DND-41 (cell line): ENCODE measurements around the gene KDM6B.

ENCODE experiments used
- ATAC-seq: fragments of 200-7000 bp; cut with Tn5 transposase; 3 replicates; pipeline ENCODE4 v1.9.1; 2021; ENCODE audit warnings: low read depth; ENCODE audit not compliant: insufficient read depth
- DNase-seq: peaks from one replicate; pipeline ENCODE4 v3.0.0-alpha.2; 2020
- H2AFZ ChIP-seq: 2 replicates; pipeline ENCODE4 v1.6.0; 2012; ENCODE audit warnings: low read depth, low read length
- H3K27ac ChIP-seq: 2 replicates; pipeline ENCODE4 v1.5.1; 2012; ENCODE audit warnings: low read length, inconsistent platforms
- H3K27me3 ChIP-seq: fragments of 200-600 bp; sonication (generic); 2 replicates; pipeline ENCODE4 v1.6.0; 2012; ENCODE audit warnings: low read length, mild to moderate bottlenecking, inconsistent platforms; ENCODE audit not compliant: insufficient read depth, poor library complexity
- H3K36me3 ChIP-seq: 2 replicates; pipeline ENCODE4 v1.5.1; 2012; ENCODE audit warnings: low read length, inconsistent platforms; ENCODE audit not compliant: insufficient read depth
- H3K4me1 ChIP-seq: 2 replicates; pipeline ENCODE4 v1.5.1; 2012; ENCODE audit warnings: mild to moderate bottlenecking, low read length; ENCODE audit not compliant: insufficient read depth
- H3K4me2 ChIP-seq: 2 replicates; pipeline ENCODE4 v1.6.0; 2012; ENCODE audit warnings: mild to moderate bottlenecking, moderate library complexity, low read length, inconsistent platforms; ENCODE audit not compliant: insufficient read depth
- H3K4me3 ChIP-seq, 2 experiments: fragments of 200-600 bp in 1 of 2; shearing (Covaris generic) in 1 of 2; 2 replicates each; pipeline ENCODE4 v1.5.1; 2012 to 2016; ENCODE audit warnings: inconsistent platforms in 2 of 2, low read length in 2 of 2, mild to moderate bottlenecking in 2 of 2, low read depth in 1 of 2, moderate library complexity in 1 of 2
- H3K79me2 ChIP-seq: 2 replicates; pipeline ENCODE4 v1.6.0; 2012; ENCODE audit warnings: low read length, inconsistent platforms; ENCODE audit not compliant: insufficient read depth
- H3K9ac ChIP-seq: 2 replicates; pipeline ENCODE4 v1.6.0; 2012; ENCODE audit warnings: low read depth, mild to moderate bottlenecking, inconsistent platforms, low read length, moderate library complexity
- H3K9me3 ChIP-seq: 2 replicates; pipeline ENCODE4 v1.5.1; 2012; ENCODE audit warnings: low read length, moderate library complexity, mild to moderate bottlenecking, inconsistent platforms; ENCODE audit not compliant: insufficient read depth, severe bottlenecking
- H4K20me1 ChIP-seq: 2 replicates; pipeline ENCODE4 v1.6.0; 2012; ENCODE audit warnings: low read length; ENCODE audit not compliant: insufficient read depth
- EZH2 ChIP-seq: IDR thresholded peaks from 3 replicates; pipeline ENCODE4 v1.6.1; 2012; ENCODE audit warnings: borderline replicate concordance, low read depth, mild to moderate bottlenecking, moderate library complexity, low read length, inconsistent platforms; ENCODE audit not compliant: severe bottlenecking
- TF ChIP-seq, protein P1 (sequence below): IDR thresholded peaks from 2 replicates; pipeline ENCODE4 v1.5.1; 2012; ENCODE audit warnings: borderline replicate concordance, low read length, moderate library complexity, mild to moderate bottlenecking; ENCODE audit not compliant: poor library complexity, severe bottlenecking; ENCODE audit errors: extremely low read depth

Gene KDM6B

DNA sequence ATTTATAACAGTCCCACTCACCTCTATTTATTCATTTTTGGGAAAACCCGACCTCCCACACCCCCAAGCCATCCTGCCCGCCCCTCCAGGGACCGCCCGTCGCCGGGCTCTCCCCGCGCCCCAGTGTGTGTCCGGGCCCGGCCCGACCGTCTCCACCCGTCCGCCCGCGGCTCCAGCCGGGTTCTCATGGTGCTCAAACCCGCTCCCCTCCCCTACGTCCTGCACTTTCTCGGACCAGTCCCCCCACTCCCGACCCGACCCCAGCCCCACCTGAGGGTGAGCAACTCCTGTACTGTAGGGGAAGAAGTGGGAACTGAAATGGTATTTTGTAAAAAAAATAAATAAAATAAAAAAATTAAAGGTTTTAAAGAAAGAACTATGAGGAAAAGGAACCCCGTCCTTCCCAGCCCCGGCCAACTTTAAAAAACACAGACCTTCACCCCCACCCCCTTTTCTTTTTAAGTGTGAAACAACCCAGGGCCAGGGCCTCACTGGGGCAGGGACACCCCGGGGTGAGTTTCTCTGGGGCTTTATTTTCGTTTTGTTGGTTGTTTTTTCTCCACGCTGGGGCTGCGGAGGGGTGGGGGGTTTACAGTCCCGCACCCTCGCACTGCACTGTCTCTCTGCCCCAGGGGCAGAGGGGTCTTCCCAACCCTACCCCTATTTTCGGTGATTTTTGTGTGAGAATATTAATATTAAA is 20.2 kb downstream of the KDM6B start:
- Histone ChIP-seq H3K4me1 (peaks cover 47% of the 10 kb centered on the region), H3K9ac (no peak overlapping the region), H4K20me1 (peaks cover 9% of the 10 kb centered on the region; the same call in 1 of the 2 replicates), H2AFZ (no peak overlapping the region), H3K36me3 (peaks cover 38% of the 10 kb centered on the region), H3K4me2 (no peak overlapping the region), H3K79me2 (peaks cover 32% of the 10 kb centered on the region), H3K27ac (no peak overlapping the region), H3K4me3 (no peak overlapping the region), H3K9me3 (no peaks in the 10 kb centered on the region), H3K27me3 (no peaks in the 10 kb centered on the region)
- TF ChIP-seq, protein P1, sequence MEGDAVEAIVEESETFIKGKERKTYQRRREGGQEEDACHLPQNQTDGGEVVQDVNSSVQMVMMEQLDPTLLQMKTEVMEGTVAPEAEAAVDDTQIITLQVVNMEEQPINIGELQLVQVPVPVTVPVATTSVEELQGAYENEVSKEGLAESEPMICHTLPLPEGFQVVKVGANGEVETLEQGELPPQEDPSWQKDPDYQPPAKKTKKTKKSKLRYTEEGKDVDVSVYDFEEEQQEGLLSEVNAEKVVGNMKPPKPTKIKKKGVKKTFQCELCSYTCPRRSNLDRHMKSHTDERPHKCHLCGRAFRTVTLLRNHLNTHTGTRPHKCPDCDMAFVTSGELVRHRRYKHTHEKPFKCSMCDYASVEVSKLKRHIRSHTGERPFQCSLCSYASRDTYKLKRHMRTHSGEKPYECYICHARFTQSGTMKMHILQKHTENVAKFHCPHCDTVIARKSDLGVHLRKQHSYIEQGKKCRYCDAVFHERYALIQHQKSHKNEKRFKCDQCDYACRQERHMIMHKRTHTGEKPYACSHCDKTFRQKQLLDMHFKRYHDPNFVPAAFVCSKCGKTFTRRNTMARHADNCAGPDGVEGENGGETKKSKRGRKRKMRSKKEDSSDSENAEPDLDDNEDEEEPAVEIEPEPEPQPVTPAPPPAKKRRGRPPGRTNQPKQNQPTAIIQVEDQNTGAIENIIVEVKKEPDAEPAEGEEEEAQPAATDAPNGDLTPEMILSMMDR: no peak
- no peak for TF ChIP-seq EZH2
- ATAC-seq (no peak), DNase-seq (no peak)

GRCh38 chr17:7854851-7855659 is 21.0 kb downstream of the KDM6B start, which contains the start of gene TMEM88:
Gene TMEM88 (plus strand): TSS chr17:7855066. CDS start chr17:7855075, 9 bp downstream.
- ATAC-seq: no peak
- TF ChIP-seq EZH2: no peak
- TF ChIP-seq, protein P1: no peak
- Histone ChIP-seq H3K79me2 (peaks cover 35% of the 10 kb centered on the region), H3K27me3 (no peaks in the 10 kb centered on the region), H3K27ac (no peak within 1 kb of the TSS), H2AFZ (no peak within 1 kb of the TSS), H3K4me1 (peaks cover 53% of the 10 kb centered on the region), H3K4me2 (peak within 1 kb of the TSS; percentile 100), H3K9ac (peak within 1 kb of the TSS; percentile 79), H4K20me1 (peaks cover 3% of the 10 kb centered on the region; the same call in 1 of the 2 replicates), H3K36me3 (peaks cover 40% of the 10 kb centered on the region), H3K4me3 (peak within 1 kb of the TSS in 1 of 2 experiments; percentile 73; a peak in 2 of 4 replicates), H3K9me3 (no peaks in the 10 kb centered on the region)
- no peak for DNase-seq

- TF ChIP-seq, protein P1: no peak
- DNase-seq: no peak
- Histone ChIP-seq H3K4me3 (peak overlapping the region in 1 of 2 experiments; percentile 73; a peak in 2 of 4 replicates), H3K36me3 (peaks cover 45% of the 10 kb centered on the region), H3K27me3 (no peaks in the 10 kb centered on the region), H3K4me1 (peaks cover 53% of the 10 kb centered on the region), H2AFZ (no peak overlapping the region), H3K27ac (no peak overlapping the region), H3K9me3 (no peaks in the 10 kb centered on the region), H4K20me1 (peaks cover 2% of the 10 kb centered on the region; the same call in 1 of the 2 replicates), H3K4me2 (peak overlapping the region; percentile 100), H3K79me2 (peaks cover 35% of the 10 kb centered on the region), H3K9ac (peak overlapping the region; percentile 79)
- ATAC-seq: no peak
Observed at GRCh38 chr17:7855660-7856010, 21.6 kb downstream of the KDM6B start.
